ENCODE results near the gene MAGI2.

DNA sequence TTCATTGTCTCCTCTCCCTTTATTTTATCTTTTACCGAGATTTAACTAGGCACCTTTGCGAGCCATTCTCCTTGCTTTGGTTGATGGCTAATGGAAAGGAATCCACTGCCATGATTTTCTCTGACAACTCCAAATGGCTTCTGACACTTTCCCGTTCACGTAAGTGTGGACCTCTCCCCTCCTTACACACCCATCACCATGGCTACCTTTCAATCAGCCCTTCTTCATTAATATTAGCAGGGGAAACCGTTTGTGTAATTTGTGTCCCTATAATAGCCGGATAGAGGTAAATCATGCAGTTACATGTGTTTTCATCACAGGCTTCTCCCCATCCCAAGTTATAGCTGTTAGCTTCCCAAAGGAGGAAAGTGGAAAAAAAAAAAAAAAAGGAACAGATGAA is 767.3 kb downstream of the MAGI2 start:
- TF ChIP-seq, protein P1, sequence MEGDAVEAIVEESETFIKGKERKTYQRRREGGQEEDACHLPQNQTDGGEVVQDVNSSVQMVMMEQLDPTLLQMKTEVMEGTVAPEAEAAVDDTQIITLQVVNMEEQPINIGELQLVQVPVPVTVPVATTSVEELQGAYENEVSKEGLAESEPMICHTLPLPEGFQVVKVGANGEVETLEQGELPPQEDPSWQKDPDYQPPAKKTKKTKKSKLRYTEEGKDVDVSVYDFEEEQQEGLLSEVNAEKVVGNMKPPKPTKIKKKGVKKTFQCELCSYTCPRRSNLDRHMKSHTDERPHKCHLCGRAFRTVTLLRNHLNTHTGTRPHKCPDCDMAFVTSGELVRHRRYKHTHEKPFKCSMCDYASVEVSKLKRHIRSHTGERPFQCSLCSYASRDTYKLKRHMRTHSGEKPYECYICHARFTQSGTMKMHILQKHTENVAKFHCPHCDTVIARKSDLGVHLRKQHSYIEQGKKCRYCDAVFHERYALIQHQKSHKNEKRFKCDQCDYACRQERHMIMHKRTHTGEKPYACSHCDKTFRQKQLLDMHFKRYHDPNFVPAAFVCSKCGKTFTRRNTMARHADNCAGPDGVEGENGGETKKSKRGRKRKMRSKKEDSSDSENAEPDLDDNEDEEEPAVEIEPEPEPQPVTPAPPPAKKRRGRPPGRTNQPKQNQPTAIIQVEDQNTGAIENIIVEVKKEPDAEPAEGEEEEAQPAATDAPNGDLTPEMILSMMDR (conservative IDR thresholded peaks at IDR 0.05; ENCODE audit: low read depth, low read length) = no peak
- TF ChIP-seq EZH2 (IDR thresholded peaks at IDR 0.05; ENCODE audit: borderline replicate concordance, low read depth, low read length, poor library complexity, severe bottlenecking) = no peak

Measured in A673 (cell line).